GM18858 (cell line): ENCODE data around the gene KPNA1.

ENCODE experiments used
- ATAC-seq: cut with Tn5 transposase; IDR thresholded peaks from one replicate; pipeline ENCODE4 v1.9.1; 2021; ENCODE audit not compliant: unreplicated experiment

KPNA1 gene

DNA sequence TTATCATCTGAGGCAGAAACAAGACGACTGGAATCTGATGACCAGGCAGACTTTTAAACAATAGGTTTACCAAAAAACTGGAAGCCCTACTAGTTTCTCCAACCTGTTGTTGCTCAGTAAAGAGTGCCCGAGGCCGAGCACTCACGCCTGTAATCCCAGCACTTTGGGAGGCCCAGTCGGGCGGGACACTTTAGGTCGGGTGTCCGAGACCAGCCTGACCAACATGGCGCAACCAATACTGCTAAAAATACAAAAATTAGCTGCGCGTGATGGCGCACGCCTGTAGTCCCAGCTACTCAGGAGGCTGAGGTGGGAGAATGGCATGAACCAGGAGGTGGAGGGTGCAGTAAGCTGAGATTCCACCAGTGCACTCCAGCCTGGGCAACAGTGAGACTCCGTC is 97.8 kb downstream of the KPNA1 start:
- ATAC-seq, result no peak

DNA sequence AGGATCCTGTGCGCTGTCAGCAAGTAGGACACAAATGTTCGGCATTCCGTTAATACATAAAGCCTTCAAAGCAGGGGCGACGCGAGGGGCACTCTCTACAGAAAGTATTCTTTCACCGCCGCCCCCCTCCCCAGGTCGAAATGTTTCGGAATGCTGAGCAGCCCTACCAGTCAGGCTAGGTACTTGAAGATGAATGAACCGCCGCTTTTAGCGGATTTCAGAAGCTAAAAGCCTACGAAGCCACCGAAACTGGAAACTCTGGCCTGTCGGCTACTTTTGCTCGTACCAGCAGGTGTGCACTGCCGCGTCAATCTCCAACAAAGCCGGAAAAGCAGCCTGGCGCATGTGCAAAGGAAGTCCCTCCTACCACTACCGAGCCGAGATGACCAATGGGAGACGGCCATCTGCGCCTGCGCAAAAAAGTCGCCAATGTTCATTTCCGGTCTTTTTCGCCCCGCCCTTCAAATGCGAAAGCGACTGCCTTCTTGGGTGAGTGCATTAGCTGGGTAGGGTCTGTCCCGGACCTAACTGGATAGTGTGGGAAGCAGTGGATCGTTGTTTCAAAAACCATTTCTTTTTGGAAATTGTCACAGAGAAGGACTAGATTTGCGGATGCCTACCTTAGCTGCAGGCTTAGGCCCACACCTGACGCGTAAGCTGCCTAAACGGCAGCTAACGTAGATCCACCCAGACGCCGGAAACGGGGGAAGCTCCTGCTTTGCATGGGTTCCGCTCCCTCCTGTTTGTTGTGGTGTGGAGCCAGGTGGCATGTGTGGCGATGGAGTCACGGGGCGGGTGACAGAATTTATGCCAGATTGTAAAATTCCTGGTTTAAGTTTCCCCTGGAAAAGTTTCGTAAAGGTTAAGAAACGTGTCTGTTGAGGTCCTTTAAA is 98.7 kb downstream of the KPNA1 start, which contains the start of gene WDR5B:
WDR5B (minus strand) TSS at position 301 of the 893 bp plus-strand sequence. CDS start 534 bp downstream, outside the sequence.
- ATAC-seq, result peak; percentile 68

DNA sequence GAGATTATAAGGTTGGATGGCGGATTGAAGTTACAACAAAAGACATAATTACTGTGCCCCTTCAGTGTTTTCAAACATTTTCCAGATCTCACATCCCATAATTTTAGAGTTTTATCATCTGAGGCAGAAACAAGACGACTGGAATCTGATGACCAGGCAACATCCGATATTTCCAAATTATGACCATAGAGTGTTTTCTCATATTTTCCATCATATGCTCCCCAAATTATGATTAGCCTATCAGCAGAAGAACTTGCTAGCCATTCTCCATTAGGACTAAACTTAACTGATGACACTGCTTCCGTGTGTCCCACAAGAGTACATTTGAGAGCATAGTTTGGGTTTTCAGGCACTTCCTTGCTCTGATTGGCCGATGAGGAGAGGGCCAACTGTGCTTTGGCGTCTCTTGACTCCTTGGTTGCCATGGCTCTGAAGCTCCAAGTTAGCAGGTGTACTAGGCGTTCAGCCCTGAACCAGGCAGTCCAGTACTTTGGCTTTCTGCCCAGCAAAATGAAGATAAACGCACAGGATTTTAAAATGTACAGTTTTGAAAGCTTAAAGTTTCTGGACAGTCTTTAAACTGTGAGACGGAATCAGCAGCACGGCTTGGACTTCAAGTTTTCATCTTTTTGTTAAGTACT is 99.5 kb downstream of the KPNA1 start:
- peak; percentile 48 for ATAC-seq

DNA sequence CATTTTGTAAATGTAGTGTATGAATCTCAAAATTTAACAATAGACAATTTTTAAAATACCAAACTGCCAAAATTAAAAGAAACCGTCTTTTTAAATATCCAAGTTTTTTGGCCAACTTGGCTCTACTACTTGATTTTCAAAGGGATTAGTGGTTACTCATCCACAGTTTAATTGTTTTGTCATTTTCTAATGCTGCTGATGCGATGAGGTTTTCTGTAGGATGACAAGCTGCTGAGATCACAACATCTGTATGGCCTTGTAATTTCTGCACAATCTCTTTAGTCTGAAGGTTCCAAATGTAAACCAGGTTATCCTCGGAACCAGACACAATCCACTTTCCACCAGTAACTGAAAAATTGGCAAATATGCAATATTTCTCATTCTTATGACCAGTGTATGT is 100.3 kb downstream of the KPNA1 start:
- ATAC-seq, result no peak

DNA sequence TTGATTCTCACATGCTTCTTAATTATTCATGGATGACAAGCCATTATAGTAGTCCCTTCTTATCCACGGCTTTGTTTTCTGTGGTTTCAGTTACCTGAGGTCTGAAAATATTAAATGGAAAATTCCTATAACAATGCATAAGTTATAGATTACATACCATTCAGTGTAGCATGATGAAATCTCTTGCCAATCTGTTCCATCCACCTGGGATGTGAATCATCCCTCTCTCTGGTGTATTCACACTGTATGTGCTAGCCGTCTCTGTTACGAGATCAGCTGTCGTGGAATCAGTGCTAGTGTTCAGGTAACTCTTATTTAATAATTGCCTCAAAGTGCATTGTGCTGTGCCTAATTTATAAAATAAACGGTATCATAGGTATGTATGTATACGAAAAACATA is 104.1 kb downstream of the KPNA1 start:
- no peak for ATAC-seq

DNA sequence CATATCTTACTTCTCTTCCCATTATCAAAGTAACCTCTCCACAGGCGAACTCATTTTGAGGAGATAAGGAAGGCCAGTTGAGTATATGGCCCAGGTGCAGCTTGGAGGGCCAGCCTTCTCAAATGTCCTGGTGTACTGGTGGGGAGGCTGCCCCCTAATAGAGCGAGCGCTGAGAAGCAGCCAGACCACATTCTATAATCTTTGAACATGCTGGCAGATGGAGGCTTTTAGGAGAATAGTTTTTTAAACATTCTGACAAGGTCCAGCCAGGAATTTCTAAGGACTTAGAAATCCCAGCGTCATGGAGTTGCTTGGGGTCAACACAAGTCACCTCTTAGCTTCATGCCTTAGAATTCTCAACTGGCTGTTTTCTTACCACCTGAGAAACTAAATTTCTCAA is 104.6 kb downstream of the KPNA1 start:
- ATAC-seq, result no peak

DNA sequence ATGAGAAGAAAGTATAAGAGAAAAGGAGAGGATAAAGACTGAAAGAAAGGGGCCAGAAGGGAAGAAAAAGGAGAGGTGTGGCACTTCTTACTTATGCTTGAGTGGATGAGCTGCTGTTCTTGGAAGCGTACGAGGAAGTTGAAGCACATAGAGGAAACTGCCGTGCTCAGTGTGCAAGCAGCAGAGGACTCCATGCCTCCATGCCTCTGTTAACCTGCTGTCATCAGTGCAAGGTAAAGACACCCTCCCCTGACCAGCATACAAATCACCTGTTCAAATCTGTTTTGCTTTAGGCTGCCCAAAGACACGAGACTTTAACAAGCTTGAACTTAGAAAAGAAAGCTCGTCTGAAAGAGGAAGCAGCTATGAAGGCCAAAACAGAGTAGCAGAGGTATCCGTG is 105.3 kb downstream of the KPNA1 start:
- no peak for ATAC-seq

DNA sequence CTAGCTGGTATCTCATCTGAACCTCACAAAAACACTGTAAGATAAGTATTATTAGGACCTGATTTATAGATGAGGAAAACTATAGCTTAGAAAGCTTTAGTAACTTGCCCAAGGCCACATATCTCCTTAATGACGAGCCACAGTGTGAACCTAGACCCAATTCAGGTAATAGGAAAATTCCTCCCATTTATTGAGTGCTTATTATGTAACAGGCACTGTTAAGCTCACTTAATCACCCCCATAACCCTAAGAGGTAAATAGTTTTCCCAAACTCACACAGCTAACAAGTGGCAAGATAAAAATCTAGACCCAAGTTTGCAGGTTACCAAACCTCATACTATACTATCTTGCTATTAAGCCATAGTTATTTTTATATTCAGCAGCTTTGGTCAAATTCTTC is 106.8 kb downstream of the KPNA1 start:
- no peak for ATAC-seq

DNA sequence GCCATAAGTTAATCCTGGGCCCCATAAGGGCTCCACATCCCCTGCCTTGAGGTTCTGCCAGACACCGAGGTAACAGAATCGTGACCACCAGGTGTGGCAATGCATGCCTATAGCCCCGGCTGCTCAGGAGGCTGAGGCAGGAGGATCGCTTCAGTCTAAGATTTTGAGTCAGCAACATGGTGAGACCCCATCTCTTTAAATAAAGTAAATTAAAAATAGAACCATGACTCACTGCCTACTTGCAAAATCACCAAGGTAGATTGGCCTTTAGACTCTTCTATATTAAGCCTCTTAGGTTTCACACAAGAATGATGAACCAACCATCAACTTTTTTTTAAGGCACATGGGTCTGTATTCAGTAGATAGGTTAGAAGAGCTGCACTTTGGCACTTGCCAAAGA is 108.5 kb downstream of the KPNA1 start:
- ATAC-seq, result no peak

DNA sequence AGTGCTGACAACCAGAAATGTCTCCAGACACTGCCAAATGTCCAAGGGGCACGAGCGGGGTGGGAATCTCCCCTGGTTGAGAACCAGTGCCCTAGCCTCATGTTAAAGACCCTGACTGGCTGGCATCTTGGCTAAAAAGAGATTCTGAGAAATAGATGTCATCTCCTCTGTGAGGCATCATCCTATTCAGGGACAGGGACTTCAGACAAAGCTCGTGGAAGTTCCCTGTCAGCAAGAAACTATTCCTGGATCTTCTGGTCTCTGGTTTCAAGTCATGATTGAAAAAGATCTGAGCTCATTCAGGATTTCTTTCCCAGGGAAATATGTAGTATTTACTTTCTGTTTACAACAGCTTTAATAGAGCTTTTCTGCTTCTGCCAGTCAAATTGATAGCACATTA is 109.7 kb downstream of the KPNA1 start:
- ATAC-seq, result no peak

DNA sequence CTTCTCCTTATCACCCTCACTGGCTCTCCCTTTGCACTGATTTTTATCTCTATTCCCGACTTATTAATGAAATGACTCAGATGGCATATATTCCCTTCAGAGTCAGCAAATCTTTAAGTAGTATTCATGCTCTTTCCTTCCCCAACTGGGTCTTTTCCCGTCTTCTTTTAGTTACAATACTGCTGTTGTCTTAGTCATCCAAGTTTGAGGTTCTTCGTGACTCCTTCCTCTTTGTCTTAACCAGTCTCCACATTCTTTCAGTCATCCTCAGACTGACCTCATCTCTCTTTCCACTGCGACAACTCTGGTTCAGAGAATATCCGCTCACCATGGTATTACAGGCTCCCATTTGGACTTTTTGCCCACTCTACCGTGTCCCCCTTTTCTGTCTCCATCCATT is 111.2 kb downstream of the KPNA1 start:
- no peak for ATAC-seq

DNA sequence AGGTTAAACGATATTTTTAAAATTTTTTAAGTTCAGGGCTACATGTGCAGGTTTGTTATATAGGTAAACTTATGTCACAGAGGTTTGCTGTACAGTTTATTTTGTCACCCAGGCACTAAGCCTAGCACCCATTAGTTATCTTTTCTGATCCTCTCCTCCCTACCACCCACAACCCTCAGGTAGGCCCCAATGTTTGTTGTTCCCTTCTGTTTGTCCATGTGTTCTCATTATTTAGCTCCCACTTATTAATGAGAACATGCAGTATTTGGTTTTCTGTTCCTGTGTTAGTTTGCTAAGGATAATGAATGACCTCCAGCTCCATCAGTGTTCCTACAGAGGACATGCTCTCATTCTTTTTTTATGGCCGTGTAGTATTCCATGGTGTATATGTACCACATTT is 115.8 kb downstream of the KPNA1 start:
- ATAC-seq, result no peak

DNA sequence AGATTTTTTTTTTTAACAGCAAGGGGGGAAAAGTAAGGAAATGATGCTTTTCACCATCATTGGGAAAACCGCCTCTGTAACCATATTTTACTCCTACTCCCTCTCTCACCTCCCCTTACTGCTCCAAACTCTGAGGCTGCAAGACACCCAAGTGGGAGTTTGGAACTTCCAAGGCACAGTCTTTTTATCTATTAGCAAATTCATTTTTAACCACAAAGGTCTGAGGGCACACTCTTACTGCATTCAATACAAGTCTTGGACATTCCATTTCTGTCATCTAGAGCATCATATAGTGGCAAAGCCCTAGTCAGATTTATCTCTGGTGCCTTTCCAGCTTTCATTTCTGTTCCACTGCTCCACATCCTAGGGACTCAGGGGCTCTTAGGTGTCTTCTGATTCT is 117.5 kb downstream of the KPNA1 start:
- ATAC-seq, result no peak

DNA sequence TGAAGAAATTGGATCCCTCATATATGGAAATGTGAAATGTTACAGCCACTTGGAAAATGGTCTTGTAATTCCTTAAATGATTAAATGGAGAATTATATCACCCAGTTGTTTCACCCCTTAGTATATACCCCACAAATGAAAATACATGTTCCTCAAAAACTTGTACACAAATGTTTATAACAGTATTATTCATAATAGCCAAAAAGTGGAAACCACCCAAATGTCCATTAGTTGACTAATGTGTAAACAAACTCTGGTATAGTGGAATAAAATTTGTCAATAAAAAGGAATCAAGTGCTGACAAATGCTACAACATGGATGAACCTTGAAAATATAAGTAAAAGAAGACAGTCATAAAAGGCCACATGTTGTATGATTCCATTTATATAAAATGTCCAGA is 118.2 kb downstream of the KPNA1 start:
- no peak for ATAC-seq

DNA sequence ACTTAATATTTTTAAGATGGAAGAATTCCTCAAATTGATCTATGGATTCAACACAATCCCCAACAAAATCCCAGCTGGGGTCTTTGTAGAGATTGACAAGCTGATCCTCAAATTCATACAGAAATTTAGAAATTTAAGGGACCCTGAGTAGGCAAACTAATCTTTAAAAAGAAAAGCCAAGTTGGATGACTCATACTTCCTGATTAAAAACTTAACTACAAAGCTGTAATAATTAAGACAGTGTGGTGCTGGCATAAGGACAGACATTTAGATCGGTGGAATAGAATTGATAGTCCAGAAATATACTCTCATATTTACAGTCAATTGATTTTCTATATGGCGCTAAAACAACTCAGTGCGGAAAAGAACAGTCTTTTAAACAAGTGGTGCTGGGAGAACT is 119.2 kb downstream of the KPNA1 start:
- ATAC-seq, result no peak

DNA sequence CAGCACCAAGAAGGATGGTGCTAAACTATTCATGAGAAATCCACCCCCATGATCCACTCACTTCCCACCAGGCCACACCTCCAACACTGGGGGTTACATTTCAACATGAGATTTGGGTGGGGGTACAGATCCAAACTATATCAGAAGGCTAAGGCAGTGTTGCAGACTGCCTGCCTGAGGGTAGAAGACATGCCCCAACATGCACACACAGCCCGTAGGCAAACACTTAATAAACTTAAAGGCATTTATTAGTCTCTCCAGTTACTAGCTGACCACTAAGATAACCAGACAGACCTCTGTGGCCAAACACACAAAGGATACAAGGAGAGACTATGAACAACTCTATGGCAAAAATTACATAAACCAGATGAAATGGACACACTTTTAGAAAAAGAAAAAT is 120.6 kb downstream of the KPNA1 start:
- ATAC-seq, result no peak

DNA sequence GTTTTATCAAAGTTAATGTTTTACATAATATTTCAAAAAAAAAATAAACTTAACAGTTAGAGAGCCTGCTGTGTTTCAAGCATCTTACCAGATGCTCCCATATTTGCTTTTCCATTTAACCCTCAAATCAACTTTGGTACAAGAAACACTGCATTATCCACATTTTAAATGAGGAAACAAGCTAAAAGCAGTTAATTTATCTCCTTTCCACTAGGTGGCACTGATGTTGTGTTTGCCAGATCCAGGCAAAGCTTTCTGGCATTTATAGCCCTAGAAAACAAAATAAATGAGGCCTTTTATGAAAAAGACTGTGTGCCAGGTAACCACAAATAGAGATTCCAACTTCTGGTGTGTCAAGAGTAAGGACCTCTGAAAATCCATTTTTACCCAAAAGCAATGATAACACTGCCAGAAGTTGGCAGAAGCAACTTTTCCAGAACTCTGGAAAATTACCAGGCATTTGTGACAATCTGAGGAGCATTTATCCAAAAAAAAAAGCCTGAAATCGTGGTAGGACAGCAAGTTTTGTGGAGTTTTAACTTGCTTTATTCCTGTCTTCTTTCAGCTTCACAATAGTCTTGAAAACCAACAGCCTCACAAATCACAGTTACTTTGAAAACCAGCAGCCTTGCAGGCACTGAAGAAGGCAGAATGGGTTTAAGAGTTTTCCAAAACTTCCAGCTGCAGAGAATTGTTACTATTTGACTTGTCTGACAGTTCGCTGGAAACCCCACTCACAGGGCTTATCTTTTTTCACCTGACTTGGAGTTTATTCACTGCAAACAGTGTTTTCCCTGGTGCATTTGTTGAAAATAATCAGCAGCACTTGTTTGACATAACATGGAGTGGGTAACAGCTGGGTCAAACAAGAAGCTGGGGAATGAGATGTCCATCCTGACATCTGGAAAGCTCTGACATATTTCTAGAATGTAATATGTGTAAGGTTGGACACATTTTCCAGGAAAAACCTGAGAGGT is 121.6 kb downstream of the KPNA1 start:
- ATAC-seq, result no peak

DNA sequence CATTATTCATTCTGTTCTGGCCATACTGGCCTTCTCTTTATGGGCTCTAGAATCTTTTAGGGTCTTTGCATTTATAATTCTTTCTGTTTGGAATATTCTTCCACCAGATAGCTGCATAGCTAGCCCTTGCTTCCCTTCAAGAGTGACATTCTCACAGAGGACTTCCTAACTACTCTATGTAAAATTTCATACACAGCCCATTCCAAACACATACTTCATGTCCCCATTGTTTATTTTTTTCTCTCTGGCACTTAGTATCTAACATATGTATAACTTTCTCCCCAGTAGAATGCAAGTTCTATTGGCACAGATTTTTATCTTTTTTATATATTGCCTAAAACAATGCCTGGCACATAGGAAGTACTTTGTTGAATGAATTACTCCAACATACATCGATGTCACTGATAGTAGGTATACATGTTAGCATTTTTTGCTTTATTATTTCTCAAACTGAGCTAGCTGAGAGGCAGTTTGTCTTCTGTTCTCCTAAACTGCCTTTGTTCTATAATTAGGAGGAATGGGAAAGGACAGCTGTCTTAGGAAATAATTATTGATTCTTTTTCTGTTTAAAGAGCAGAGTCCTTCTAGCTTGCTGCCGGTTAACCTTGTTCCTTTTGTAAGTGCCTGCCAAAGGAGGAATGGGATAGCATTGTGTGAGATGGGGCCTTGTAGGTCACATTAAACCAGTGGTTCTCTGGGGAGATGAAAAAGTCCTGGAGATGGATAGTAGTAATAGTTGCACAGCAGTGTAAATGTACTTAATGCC is 122.9 kb downstream of the KPNA1 start:
- ATAC-seq, result no peak

DNA sequence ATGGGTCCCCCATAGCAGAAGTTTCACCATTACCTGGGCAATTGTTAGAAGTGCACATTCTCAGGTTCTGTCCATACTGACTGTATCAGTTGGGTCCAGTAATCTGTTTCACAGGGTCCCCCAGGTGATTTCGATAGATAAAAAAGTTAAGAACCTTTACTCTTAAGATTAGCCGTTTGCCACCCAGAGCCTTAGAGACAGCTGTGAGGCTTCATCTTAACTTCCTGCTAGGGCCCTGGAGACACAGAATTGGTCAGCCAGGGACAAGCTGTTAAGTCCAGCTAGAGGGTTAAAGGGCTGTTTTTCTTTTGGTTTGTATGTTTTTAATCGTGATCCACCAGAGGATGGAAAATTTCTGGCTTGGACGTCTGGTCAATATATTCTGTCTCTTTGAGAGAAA is 124.1 kb downstream of the KPNA1 start:
- ATAC-seq, result no peak

DNA sequence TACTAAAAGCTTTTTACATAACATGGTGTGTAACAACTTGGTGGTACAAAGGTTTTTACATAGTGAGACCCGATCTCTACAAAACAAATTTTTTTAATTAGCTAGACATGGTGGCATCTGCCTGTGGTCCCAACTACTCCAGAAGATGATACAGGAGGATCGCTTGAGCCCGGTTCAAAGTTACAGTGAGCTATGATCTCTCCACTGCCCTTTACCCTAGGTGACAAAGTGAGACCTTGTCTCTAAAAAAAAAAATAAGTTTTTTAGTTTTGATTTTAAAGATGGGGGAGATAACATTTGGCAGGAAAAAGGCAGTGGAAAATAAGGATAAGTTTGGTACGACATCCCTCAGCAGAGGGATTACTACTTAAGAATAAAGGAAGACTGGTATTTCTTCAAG is 124.8 kb downstream of the KPNA1 start:
- ATAC-seq, result no peak

DNA sequence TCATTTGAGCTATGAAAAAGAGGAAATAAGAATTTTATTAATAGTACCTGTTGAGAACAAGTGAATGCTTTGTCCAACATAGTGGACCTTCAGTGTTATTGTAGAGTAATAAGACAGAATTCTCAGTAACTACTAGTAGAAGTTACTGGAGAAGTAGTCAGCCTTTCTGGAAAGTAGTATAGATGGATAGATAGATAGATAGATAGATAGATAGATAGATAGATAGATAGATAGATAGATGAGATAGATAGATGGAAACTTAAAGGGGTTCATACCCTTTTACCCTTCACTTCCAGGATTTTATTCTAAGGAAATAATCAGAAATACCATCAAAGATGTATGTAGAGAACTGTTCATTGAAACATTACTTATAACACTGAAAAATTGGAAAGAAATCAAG is 125.5 kb downstream of the KPNA1 start:
- no peak for ATAC-seq
